Measurements from ENCODE around the gene ARL8B. TPM values are rescaled to one million over a fixed set of nuclear protein-coding genes. Genes with fewer than 3 reads are reported as not detected.
A peak's percentile ranks its signal among the peaks of the same experiment; 100 is the strongest.

The ARL8B gene
- total and polyA plus RNA-seq, 9 of the 15 experiments (the other 6 are each of a cell fraction or from before 2014, with no cell fraction given) = 28.5 to 99.4 (median 77.2) TPM

GRCh38 chr3:5086708-5087107, 35.4 kb upstream of the ARL8B start:
- no TSS peak for BruUV-seq (replicated peaks)
- H3K4me3 ChIP-seq = no peak overlapping the region
- no peak overlapping the region for H3K4me2 ChIP-seq (ENCODE audit: insufficient read depth, low read length)
- no peaks in the 10 kb centered on the region for H4K20me1 ChIP-seq (replicated peaks; ENCODE audit: control insufficient read depth, insufficient read depth, low read length)
- intact Hi-C loops (cut with micrococcal nuclease) (no loop called here), in situ Hi-C loops (cut with MboI) (no loop called here)
- WGBS (ENCODE audit: insufficient coverage, low coverage, missing lambda C conversion rate) = 56% methylated on average over 1 of the region's 1 CpG
- ATAC-seq (no peak), DNase-seq (ENCODE audit: extremely low read depth in 1 of 4, low spot score in 3 of 4) (no peak), FAIRE-seq (no peak)
- POLR2A ChIA-PET = interaction anchor here (0.8 to 1.5 kb wide), 5 partner anchors 10 to 102 kb away, joined by 3 to 6 read pairs (median 4); no protein-coding TSS in a partner anchor
- H3K9me1 ChIP-seq (ENCODE audit: control insufficient read depth, insufficient read depth, low read length) = peaks cover 2% of the 10 kb centered on the region
- CTCF ChIA-PET (ENCODE audit: low intra/inter-chr PET ratio) = no interaction called here
- H3K36me3 ChIP-seq (ENCODE audit: control insufficient read depth, insufficient read depth, low read length) = no peaks in the 10 kb centered on the region
- H3K9me3 ChIP-seq (replicated peaks; ENCODE audit: control insufficient read depth, insufficient read depth, low read depth, low read length) = no peaks in the 10 kb centered on the region
- no peaks in the 10 kb centered on the region for H3K79me2 ChIP-seq (ENCODE audit: control insufficient read depth, insufficient read depth, low read length)
- no peaks in the 10 kb centered on the region for H3K27me3 ChIP-seq (ENCODE audit: control insufficient read depth in 2 of 2, insufficient read depth in 2 of 2, low read length in 2 of 2)
- H3K4me1 ChIP-seq (replicated peaks in 1 of 2; ENCODE audit: control insufficient read depth in 2 of 2, insufficient read depth in 2 of 2, low read length in 2 of 2) = peaks cover 15 to 22% of the 10 kb centered on the region in 2 experiments
- no peak overlapping the region for H2AFZ ChIP-seq (ENCODE audit: low read depth, low read length)
- no peak overlapping the region for H3K9ac ChIP-seq (ENCODE audit: insufficient read depth in 1 of 2, low read depth in 2 of 2, low read length in 2 of 2)
- H3K27ac ChIP-seq (ENCODE audit: extremely low read depth, low read depth, low read length) = no peak overlapping the region
- TF ChIP-seq ARID1B (IDR thresholded peaks at IDR 0.05) (peak; percentile 14; the same call in 1 of the 2 replicates), NCOR1 (IDR thresholded peaks at IDR 0.05) (no peak), CREBBP (IDR thresholded peaks at IDR 0.05; ENCODE audit: low read depth, low read length) (no peak), KDM1A (IDR thresholded peaks at IDR 0.05) (peak; percentile 46 to 54; a peak in 3 of 4 replicates), EP300 (IDR thresholded peaks at IDR 0.05; ENCODE audit: low read length) (no peak), FOSL1 (tag; conservative IDR thresholded peaks at IDR 0.05) (no peak), ZBTB8A (IDR thresholded peaks at IDR 0.05; ENCODE audit: partially characterized antibody) (no peak), TEAD4 (IDR thresholded peaks at IDR 0.05; ENCODE audit: low read length) (peak; percentile 51), TEAD4 (CRISPR knock-in tag; IDR thresholded peaks at IDR 0.05; ENCODE audit: borderline replicate concordance) (no peak), ARID2 (IDR thresholded peaks at IDR 0.05) (no peak), RCOR1 (IDR thresholded peaks at IDR 0.05; ENCODE audit: borderline replicate concordance in 1 of 2, low read depth in 2 of 2, low read length in 2 of 2) (0 out of 4 replicates have a peak, but pooled peaks of 1 of the 2 experiments have one; percentile 46)
- TF ChIP-seq, protein P1, sequence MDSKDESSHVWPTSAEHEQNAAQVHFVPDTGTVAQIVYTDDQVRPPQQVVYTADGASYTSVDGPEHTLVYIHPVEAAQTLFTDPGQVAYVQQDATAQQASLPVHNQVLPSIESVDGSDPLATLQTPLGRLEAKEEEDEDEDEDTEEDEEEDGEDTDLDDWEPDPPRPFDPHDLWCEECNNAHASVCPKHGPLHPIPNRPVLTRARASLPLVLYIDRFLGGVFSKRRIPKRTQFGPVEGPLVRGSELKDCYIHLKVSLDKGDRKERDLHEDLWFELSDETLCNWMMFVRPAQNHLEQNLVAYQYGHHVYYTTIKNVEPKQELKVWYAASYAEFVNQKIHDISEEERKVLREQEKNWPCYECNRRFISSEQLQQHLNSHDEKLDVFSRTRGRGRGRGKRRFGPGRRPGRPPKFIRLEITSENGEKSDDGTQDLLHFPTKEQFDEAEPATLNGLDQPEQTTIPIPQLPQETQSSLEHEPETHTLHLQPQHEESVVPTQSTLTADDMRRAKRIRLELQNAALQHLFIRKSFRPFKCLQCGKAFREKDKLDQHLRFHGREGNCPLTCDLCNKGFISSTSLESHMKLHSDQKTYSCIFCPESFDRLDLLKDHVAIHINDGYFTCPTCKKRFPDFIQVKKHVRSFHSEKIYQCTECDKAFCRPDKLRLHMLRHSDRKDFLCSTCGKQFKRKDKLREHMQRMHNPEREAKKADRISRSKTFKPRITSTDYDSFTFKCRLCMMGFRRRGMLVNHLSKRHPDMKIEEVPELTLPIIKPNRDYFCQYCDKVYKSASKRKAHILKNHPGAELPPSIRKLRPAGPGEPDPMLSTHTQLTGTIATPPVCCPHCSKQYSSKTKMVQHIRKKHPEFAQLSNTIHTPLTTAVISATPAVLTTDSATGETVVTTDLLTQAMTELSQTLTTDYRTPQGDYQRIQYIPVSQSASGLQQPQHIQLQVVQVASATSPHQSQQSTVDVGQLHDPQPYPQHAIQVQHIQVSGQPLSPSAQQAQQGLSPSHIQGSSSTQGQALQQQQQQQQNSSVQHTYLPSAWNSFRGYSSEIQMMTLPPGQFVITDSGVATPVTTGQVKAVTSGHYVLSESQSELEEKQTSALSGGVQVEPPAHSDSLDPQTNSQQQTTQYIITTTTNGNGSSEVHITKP (IDR thresholded peaks at IDR 0.05; ENCODE audit: partially characterized antibody) = no peak
- TF ChIP-seq, protein P2, sequence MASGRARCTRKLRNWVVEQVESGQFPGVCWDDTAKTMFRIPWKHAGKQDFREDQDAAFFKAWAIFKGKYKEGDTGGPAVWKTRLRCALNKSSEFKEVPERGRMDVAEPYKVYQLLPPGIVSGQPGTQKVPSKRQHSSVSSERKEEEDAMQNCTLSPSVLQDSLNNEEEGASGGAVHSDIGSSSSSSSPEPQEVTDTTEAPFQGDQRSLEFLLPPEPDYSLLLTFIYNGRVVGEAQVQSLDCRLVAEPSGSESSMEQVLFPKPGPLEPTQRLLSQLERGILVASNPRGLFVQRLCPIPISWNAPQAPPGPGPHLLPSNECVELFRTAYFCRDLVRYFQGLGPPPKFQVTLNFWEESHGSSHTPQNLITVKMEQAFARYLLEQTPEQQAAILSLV (tag; IDR thresholded peaks at IDR 0.05) = no peak
- TF ChIP-seq, protein P3, sequence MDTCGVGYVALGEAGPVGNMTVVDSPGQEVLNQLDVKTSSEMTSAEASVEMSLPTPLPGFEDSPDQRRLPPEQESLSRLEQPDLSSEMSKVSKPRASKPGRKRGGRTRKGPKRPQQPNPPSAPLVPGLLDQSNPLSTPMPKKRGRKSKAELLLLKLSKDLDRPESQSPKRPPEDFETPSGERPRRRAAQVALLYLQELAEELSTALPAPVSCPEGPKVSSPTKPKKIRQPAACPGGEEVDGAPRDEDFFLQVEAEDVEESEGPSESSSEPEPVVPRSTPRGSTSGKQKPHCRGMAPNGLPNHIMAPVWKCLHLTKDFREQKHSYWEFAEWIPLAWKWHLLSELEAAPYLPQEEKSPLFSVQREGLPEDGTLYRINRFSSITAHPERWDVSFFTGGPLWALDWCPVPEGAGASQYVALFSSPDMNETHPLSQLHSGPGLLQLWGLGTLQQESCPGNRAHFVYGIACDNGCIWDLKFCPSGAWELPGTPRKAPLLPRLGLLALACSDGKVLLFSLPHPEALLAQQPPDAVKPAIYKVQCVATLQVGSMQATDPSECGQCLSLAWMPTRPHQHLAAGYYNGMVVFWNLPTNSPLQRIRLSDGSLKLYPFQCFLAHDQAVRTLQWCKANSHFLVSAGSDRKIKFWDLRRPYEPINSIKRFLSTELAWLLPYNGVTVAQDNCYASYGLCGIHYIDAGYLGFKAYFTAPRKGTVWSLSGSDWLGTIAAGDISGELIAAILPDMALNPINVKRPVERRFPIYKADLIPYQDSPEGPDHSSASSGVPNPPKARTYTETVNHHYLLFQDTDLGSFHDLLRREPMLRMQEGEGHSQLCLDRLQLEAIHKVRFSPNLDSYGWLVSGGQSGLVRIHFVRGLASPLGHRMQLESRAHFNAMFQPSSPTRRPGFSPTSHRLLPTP (IDR thresholded peaks at IDR 0.05; ENCODE audit: borderline replicate concordance, extremely low read depth, insufficient read length) = no peak

Data from K562 (cell line).